Embryonic facial prominence (tissue), 1 donor: Measurements from ENCODE around the gene ACSL4.
"Not testable (repeated sequence)": the region's sequence is repeated elsewhere in the genome, so short reads cannot be mapped to it uniquely, and the experiment has no call there.

ENCODE experiments used
- DNase-seq: peaks from one replicate; pipeline ENCODE4 v3.0.0-alpha.2; 2016; ENCODE audit errors: extremely low spot score

ACSL4 gene

GRCh38 chrX:109672239-109672638 lies 60.8 kb downstream of the ACSL4 start:
- no peak for DNase-seq

GRCh38 chrX:109671170-109671569 lies 61.9 kb downstream of the ACSL4 start:
- not testable (repeated sequence) for DNase-seq

DNA sequence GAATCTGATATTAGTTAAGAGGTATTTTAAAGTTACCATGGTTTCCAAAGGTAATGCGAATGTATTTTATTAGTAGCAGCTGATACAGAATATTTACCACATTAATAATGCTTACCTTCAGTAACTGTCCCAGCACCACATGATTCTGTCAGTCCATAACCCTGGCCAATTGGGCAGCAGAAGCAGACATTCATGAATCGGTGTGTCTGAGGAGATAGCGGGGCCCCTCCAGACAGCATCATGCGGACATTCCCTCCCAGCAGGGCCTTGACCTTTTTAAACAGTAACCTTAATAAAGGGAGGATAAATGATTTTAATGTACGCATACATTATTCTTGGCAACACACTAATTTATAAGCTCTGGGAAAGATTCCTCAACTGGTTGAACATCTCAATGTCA lies 65.1 kb downstream of the ACSL4 start:
- no peak for DNase-seq

DNA sequence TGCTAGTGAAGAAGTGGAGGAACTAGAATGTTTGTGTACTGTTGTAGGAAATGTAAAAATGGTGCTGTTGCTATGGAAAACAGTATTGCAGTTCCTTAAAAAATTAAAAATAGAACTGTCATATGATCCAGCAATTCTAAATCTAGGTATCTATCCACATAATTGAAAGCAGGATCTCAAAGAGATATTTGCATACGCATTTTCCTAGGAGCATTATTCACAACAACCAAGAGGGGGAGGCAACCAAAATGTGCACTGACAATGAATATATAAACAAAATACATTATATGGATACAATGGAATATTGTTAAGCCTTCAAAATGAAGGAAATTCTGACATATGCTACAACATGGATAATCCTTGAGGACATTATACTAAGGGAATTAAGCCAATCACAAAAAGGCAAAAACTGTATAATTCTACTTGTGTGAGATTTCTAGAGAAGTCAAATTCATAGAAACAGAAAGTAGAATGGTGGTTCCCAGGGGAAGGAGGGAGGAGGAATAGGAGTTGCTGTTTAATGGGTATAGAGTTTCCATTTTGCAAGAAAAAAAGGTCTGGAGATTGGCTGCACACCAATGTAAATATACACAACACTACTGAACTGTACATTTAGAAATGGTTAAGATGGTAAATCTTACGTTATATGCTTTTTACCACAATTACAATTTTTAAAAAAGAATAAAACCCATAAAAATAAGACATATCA lies 72.5 kb downstream of the ACSL4 start:
- no peak for DNase-seq

- no peak for DNase-seq
These were observed 74.7 kb downstream of the ACSL4 start for GRCh38 chrX:109658391-109658790.

- DNase-seq, result not testable (repeated sequence)
These were observed 75.7 kb downstream of the ACSL4 start for GRCh38 chrX:109657364-109657763.

- DNase-seq, result no peak
These were observed 76.3 kb downstream of the ACSL4 start for GRCh38 chrX:109656774-109657173.

DNA sequence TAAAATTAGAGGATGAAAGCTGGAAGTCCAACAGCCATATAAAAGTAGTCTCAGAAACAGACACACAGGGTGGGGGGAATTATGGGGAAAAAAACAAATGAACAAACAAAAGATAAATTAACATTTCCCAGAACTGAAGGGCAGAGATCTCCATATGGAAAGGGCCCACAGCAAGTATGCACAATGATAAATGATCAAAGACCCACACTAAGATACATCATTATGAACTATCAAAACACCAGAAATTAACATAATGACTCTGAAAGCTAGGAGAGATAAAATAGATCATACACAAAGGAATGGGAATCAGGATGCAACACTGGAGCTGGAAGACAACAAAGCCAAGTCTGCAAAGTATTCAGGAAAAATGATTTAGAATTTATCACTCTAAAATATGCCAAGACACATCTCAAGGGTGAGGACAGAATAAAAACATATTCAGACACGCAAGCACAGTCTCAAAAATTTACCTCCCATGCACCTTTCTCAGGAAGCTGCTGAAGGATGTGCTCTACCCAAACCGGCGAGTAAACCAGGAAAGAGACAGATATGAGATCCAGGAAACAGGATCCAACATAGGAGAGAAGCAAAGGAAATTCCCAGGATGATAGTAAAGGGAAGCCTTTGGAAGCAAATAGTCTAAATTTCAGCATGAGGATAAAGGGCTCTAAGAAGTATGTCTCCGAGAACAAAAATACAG lies 77.4 kb downstream of the ACSL4 start:
- DNase-seq, result no peak

DNA sequence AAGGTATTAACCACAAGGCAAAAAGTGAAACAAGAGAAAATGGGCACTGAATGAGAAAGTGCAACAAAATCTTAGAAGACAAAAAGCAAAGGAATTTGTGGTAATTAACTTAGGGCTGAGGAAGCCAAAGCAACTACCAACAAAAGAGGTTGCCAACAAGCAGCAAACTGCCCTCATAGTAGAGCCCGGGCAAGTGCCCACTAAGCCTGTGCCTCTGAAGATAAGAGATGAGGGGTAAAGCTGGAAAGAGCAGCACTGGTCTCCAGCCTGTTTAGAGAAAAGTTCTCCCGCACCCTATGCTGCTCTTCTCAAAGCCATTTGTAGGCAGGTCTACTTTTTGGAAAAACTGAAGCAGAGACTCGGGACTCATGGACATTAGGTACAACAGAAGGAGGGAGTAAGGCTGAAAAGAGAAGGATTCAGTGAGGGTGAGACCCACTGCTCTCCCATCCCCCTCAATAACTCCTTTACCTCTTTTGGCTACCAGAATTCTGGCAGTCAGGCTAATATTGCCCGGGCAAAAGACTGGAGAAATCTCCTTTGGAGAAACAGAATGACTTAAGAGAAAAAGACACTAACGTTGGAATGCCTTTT lies 78.4 kb downstream of the ACSL4 start:
- no peak for DNase-seq

GRCh38 chrX:109644671-109645070 lies 88.4 kb downstream of the ACSL4 start:
- DNase-seq, result not testable (repeated sequence)

GRCh38 chrX:109643687-109644086 lies 89.4 kb downstream of the ACSL4 start:
- DNase-seq, result no peak

DNA sequence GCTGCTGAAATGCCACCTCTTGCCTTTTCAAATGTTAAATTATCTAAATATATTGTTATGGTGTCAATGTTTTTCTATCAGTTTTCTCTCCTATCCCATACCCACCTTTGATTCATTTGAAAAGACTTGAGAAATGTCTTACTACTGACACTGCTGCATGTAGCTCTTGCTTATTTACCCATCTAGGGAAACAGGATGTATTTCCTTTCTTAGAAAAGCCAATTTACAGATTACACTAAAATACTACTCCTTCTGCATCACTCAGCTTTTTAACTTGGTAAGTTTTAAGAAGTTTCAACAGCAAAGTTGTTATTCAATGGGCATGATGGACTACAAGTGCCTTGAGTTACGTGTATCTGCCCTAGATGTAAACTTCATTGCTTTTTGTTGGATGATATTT lies 94.9 kb downstream of the ACSL4 start:
- DNase-seq, result no peak

GRCh38 chrX:109637477-109637876 lies 95.6 kb downstream of the ACSL4 start:
- not testable (repeated sequence) for DNase-seq

DNA sequence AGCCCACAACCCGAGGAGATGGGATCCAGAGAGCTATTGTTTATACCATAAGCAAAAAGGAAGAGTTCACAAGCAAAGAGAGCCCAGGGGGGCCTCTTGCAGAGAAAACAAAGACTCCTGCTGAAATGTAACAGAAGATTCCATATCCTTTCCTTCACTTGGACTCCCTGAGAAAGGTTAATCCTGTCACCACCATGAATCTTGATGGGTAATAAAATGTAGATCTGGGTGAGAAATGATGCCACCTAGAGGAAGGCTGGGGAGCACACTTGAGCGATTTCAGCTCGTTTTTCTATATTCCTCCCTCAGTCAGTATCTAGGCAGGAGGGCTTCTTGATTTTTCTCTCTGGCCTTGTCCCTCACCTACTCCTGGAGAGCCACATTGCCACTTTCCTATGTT lies 97.9 kb downstream of the ACSL4 start:
- DNase-seq, result no peak

GRCh38 chrX:109632906-109633504 lies 100.1 kb downstream of the ACSL4 start:
- DNase-seq, result peak; percentile 7

- no peak for DNase-seq
These were observed 103.7 kb downstream of the ACSL4 start for GRCh38 chrX:109629310-109629709.

DNA sequence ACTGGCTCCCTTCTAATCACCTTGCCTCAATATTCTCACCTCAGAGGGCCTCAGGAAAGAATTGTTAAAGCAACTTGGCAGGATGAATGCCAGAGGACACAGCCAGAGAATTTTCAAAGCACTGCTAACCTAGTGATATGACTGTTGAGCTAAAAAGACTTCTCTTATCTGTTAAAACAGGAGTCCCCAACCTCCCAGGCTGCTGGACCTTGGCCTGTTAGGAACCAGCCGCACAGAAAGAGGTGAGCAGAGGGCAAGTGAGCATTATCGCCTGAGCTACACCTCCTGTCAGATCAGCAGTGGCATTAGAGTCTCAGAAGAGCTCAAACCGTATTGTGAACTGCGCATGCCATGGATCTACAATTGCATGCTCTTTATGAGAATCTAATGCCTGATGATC lies 106.4 kb downstream of the ACSL4 start:
- DNase-seq, result no peak

- peak; percentile 14 for DNase-seq
These were observed 108.1 kb downstream of the ACSL4 start, which contains the start of gene KCNE5 for GRCh38 chrX:109624641-109625616. KCNE5 (minus strand) TSS chrX:109625172; CDS start chrX:109625020, 152 bp downstream.

- DNase-seq, result no peak
These were observed 109.1 kb downstream of the ACSL4 start for GRCh38 chrX:109623997-109624396.

GRCh38 chrX:109622270-109622669 lies 110.8 kb downstream of the ACSL4 start:
- no peak for DNase-seq

GRCh38 chrX:109619771-109620170 lies 113.3 kb downstream of the ACSL4 start:
- DNase-seq, result no peak
